Epithelial cell of umbilical artery (primary cell): ENCODE data around the gene CEACAM1. TPM values are rescaled to one million over a fixed set of nuclear protein-coding genes. Genes with fewer than 3 reads are reported as not detected.

Experiments used
- total RNA-seq: library from RNA; depleted of rRNA; stranded (reverse); fragments of >200 nt; gene quantifications from 2 replicates; pipeline ENCODE4 v1.2.3, GENCODE V29; 2014

The CEACAM1 gene
- total RNA-seq = 0.32 and 0.46 TPM in 2 replicates

DNA sequence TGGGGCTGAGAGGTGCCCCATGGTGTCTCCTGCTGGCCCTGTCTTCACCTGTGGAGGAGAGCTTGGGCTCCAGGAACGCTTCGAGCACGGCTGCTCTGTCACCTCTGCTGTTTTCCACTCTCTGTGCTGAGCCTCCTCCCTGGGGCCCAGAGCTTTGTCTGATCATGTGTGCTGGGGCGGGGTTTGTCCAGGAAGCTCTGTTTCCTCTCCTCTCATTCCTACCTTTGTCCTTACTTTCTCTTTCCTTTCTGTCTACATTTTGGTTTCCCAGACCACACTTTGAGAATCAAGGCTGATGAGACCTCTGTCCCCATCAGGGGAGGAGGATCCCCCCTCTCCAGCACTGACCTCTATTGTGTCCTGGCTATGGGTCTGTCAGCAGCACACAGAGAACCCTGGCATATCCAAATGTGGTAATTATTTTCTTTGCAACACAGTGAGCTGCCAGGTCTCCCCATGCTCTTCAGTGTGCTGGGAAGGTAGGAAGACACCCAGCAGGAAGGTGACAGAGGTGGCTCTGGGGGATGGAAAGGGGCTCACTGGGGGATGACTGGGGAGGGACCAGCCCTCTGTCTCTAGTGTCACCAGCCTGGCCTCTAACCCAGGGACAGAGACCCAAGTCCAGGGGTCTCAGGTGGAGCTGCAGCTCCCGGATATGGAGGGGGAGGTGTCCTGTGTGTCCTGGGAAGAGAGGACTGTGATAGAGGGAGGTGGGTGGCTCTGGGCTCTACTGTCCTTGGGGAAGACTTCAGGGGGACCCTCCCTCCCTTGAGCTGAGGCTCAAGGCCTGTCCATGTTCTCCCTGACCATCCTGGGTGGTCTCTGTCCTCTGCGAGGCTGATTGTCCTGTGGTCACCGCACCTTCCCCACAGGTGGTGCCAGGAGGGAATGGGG lies at the start of gene CEACAM1:
TSS of gene CEACAM1 (minus strand) at position 128 of the 894 bp plus-strand sequence. CDS start at position 21, 107 bp downstream.

Other genes with a start within 250 kb of the CEACAM1 start
- not detected in 2 replicates for gene PRR19, start 226.3 kb downstream of the CEACAM1 start, total RNA-seq
- gene PAFAH1B3, start 225.9 kb downstream of the CEACAM1 start, total RNA-seq = 36.9 and 48.1 TPM in 2 replicates
- not detected in 2 replicates for gene TMEM145, start 215.2 kb downstream of the CEACAM1 start, total RNA-seq
- 16.3 and 17.9 TPM in 2 replicates for gene MEGF8, start 202.8 kb downstream of the CEACAM1 start, total RNA-seq
- not detected in 2 replicates for gene CNFN, start 138.2 kb downstream of the CEACAM1 start, total RNA-seq
- gene LIPE, start 101.1 kb downstream of the CEACAM1 start, total RNA-seq = 2.4 and 3.2 TPM in 2 replicates
- not detected in 2 replicates for gene CXCL17, start 85.5 kb downstream of the CEACAM1 start, total RNA-seq
- gene CEACAM8, start 66.4 kb upstream of the CEACAM1 start, total RNA-seq = not detected in 2 replicates
- gene PSG3, start 212.0 kb upstream of the CEACAM1 start, total RNA-seq = not detected in 2 replicates
- gene PSG8, start 237.2 kb upstream of the CEACAM1 start, total RNA-seq = not detected in 2 replicates